ENCODE data around the gene EI24.

GRCh38 chr11:125550780-125551179 is 18.5 kb upstream of the EI24 start:
- TF ChIP-seq, protein P1, sequence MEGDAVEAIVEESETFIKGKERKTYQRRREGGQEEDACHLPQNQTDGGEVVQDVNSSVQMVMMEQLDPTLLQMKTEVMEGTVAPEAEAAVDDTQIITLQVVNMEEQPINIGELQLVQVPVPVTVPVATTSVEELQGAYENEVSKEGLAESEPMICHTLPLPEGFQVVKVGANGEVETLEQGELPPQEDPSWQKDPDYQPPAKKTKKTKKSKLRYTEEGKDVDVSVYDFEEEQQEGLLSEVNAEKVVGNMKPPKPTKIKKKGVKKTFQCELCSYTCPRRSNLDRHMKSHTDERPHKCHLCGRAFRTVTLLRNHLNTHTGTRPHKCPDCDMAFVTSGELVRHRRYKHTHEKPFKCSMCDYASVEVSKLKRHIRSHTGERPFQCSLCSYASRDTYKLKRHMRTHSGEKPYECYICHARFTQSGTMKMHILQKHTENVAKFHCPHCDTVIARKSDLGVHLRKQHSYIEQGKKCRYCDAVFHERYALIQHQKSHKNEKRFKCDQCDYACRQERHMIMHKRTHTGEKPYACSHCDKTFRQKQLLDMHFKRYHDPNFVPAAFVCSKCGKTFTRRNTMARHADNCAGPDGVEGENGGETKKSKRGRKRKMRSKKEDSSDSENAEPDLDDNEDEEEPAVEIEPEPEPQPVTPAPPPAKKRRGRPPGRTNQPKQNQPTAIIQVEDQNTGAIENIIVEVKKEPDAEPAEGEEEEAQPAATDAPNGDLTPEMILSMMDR (IDR thresholded peaks at IDR 0.05), result no peak
- no peak for TF ChIP-seq EP300 (IDR thresholded peaks at IDR 0.05)
- no peak for TF ChIP-seq POLR2A (IDR thresholded peaks at IDR 0.05)
- TF ChIP-seq POLR2AphosphoS5 (IDR thresholded peaks at IDR 0.05), result no peak

Data from gastroesophageal sphincter (tissue), 3 donors.